GM21515 (cell line): ENCODE results near the gene ARL2.

Source experiments
- ATAC-seq: cut with Tn5 transposase; IDR thresholded peaks from one replicate; pipeline ENCODE4 v1.9.1; 2021; ENCODE audit not compliant: unreplicated experiment

Gene ARL2

GRCh38 chr11:65045061-65045460 lies 31.1 kb downstream of the ARL2 start:
- no peak for ATAC-seq

GRCh38 chr11:65045728-65046127 lies 31.8 kb downstream of the ARL2 start:
- ATAC-seq = no peak

GRCh38 chr11:65047581-65048422 lies 33.8 kb downstream of the ARL2 start:
- no peak for ATAC-seq

- ATAC-seq = no peak
Measured at GRCh38 chr11:65051398-65051858, 37.5 kb downstream of the ARL2 start.

- no peak for ATAC-seq
Measured at GRCh38 chr11:65053827-65054508, 40.0 kb downstream of the ARL2 start.

- no peak for ATAC-seq
Measured at GRCh38 chr11:65055538-65055937, 41.6 kb downstream of the ARL2 start.

GRCh38 chr11:65056999-65057398 lies 43.0 kb downstream of the ARL2 start:
- ATAC-seq = no peak

GRCh38 chr11:65057526-65057925 lies 43.6 kb downstream of the ARL2 start:
- ATAC-seq = no peak

- no peak for ATAC-seq
Measured at GRCh38 chr11:65058012-65058411, 44.1 kb downstream of the ARL2 start.

GRCh38 chr11:65058419-65059054 lies 44.6 kb downstream of the ARL2 start, which contains the start of gene NAALADL1:
Gene NAALADL1 (minus strand): TSS chr11:65058553. CDS start chr11:65058521, 32 bp downstream.
- ATAC-seq = no peak

- ATAC-seq = no peak
Measured at GRCh38 chr11:65059523-65059922, 45.6 kb downstream of the ARL2 start.

GRCh38 chr11:65059959-65060824 lies 46.2 kb downstream of the ARL2 start:
- no peak for ATAC-seq

- no peak for ATAC-seq
Measured at GRCh38 chr11:65060913-65061408, 47.0 kb downstream of the ARL2 start.

GRCh38 chr11:65063532-65063931 lies 49.6 kb downstream of the ARL2 start:
- no peak for ATAC-seq

GRCh38 chr11:65064847-65065240 lies 50.9 kb downstream of the ARL2 start:
- ATAC-seq = no peak

- no peak for ATAC-seq
Measured at GRCh38 chr11:65065851-65066250, 51.9 kb downstream of the ARL2 start.

GRCh38 chr11:65066315-65066714 lies 52.4 kb downstream of the ARL2 start:
- ATAC-seq = no peak

- ATAC-seq = no peak
Measured at GRCh38 chr11:65066805-65067291, 52.9 kb downstream of the ARL2 start.

- ATAC-seq = no peak
Measured at GRCh38 chr11:65067446-65067845, 53.5 kb downstream of the ARL2 start.

GRCh38 chr11:65069217-65069616 lies 55.3 kb downstream of the ARL2 start:
- no peak for ATAC-seq
